Activated CD8-positive, alpha-beta memory T cell treated with anti-CD3 and anti-CD28 coated beads for 1 hour (primary cell): ENCODE measurements around the gene FZD1.

Source experiments
- DNase-seq, 2 donors: peaks; one replicate each; pipeline ENCODE4 v3.0.0-alpha.2; 2020; ENCODE audit warnings: low read depth in 1 of 2; ENCODE audit errors: extremely low read depth in 1 of 2

Gene FZD1

DNA sequence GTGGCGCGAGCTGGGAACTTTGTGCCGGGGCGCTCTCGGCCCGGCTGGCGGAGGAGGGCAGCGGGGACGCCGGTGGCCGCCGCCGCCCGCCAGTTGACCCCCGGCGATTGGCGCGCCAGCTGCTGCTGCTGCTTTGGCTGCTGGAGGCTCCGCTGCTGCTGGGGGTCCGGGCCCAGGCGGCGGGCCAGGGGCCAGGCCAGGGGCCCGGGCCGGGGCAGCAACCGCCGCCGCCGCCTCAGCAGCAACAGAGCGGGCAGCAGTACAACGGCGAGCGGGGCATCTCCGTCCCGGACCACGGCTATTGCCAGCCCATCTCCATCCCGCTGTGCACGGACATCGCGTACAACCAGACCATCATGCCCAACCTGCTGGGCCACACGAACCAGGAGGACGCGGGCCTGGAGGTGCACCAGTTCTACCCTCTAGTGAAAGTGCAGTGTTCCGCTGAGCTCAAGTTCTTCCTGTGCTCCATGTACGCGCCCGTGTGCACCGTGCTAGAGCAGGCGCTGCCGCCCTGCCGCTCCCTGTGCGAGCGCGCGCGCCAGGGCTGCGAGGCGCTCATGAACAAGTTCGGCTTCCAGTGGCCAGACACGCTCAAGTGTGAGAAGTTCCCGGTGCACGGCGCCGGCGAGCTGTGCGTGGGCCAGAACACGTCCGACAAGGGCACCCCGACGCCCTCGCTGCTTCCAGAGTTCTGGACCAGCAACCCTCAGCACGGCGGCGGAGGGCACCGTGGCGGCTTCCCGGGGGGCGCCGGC, 870 bp downstream of the FZD1 start:
- no peak for DNase-seq

- no peak for DNase-seq
Measured at GRCh38 chr7:91265693-91266066, 1.4 kb downstream of the FZD1 start.

GRCh38 chr7:91266067-91266688, 1.9 kb downstream of the FZD1 start:
- no peak for DNase-seq

GRCh38 chr7:91266689-91267090, 2.5 kb downstream of the FZD1 start:
- DNase-seq, result no peak

DNA sequence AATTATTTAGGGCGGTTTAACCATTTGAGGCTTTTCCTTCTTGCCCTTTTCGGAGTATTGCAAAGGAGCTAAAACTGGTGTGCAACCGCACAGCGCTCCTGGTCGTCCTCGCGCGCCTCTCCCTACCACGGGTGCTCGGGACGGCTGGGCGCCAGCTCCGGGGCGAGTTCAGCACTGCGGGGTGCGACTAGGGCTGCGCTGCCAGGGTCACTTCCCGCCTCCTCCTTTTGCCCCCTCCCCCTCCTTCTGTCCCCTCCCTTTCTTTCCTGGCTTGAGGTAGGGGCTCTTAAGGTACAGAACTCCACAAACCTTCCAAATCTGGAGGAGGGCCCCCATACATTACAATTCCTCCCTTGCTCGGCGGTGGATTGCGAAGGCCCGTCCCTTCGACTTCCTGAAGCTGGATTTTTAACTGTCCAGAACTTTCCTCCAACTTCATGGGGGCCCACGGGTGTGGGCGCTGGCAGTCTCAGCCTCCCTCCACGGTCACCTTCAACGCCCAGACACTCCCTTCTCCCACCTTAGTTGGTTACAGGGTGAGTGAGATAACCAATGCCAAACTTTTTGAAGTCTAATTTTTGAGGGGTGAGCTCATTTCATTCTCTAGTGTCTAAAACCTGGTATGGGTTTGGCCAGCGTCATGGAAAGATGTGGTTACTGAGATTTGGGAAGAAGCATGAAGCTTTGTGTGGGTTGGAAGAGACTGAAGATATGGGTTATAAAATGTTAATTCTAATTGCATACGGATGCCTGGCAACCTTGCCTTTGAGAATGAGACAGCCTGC, 3.1 kb downstream of the FZD1 start:
- DNase-seq, result no peak

DNA sequence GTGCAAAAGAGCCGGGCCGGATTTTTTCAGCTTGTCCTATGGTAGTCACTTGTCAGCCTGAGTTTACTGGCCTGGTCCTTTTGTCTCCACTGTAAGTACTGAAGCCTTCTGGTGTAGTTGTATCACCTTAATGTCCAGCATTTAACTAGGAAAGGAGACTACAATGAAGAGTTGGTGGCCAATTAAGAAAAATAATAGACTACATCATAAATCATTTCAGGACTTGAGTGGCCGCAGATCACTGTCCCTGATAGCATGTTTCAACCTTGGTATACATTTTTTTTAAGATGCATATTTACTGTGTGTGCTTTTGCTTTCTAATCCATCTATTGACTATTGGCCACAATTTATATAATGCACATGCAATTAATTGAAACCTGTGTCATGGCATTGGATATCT, 6.1 kb downstream of the FZD1 start:
- DNase-seq, result no peak

DNA sequence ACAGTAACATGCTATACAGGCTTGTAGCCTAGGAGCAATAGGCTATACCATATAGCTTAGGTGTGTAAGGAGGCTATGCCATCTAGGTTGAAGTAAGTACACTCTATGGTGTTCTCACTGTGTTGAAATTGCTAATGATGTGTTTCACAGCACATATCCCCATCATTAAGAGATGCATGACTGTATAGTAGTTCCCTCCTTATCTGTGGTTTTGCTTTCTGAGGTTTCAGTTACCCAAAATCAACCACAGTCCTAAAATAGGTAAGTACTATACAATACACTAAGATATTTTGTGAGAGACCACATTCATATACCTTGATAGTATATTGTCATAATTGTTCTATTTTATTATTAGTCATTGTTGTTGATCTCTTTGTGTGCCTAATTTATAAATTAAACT, 12.7 kb downstream of the FZD1 start:
- no peak for DNase-seq

GRCh38 chr7:91280185-91280584, 16.0 kb downstream of the FZD1 start:
- no peak for DNase-seq

DNA sequence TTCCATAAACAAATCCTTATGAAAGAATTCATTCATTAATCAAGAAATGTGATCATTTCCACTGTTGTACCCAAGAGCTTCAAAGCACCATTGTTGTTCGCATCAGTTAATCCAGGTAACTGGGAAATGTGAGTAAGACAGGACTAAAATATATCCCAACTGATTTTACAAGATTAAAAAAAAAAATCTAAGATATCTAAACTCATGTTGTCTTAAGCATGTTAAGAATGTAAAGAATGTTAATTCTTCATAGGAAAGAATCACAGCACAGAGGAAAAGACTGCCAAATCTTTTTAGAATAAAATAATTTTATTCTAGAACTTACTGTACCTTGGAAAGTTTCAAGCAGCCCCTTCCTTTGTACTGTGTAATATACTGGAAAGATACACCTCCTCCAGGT, 16.4 kb downstream of the FZD1 start:
- DNase-seq, result no peak

GRCh38 chr7:91285696-91286355, 21.6 kb downstream of the FZD1 start:
- DNase-seq, result no peak

DNA sequence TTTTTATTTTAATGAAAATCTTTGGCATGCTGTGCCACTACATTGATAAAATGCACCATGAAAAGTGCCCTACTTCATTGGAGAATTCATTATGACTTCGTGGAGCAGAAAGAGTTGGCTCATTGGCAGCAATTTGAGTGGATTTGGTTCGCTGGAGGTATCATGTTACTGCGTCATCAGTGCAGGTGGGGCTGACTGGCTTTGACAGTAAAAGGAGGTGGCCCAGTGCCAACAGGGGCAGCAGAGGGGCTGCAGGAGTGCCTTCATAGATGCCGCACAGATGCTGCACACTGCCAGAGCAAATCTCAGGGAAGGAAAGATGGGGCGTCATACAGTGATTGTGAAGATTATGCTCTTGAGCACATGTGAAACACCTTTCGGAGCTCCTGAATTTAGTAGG, 22.2 kb downstream of the FZD1 start:
- DNase-seq, result no peak

GRCh38 chr7:91287371-91288084, 23.3 kb downstream of the FZD1 start:
- DNase-seq, result no peak

GRCh38 chr7:91288208-91288824, 24.1 kb downstream of the FZD1 start:
- DNase-seq, result no peak

DNA sequence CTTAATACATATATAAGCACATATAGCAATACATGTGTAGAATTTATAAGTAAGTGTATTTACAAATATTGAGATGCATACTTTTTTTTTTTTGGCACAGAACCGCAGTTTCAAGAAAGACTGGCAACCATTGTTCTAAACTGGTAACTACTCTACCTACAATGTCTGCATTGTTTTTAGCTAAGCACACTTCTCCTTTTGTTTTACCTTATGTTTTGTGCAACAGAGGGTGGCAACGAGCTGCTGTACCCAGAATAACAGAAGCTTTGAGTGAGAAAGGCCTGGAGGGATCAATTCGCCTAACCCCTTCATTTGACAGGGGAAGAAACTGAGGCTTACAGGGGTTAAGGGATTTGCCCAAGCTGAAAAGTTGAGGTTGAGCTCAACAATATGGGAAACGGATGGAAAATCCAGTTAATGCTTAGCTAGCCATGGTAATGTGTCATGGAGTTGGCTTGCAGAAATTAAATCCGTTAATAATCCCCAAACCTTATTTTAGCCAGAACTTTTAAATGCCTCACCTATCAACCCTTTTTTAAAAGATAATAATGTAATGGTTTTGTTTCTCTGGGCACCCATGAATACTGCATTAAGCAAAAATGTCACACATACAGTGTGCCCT, 25.5 kb downstream of the FZD1 start:
- no peak for DNase-seq

DNA sequence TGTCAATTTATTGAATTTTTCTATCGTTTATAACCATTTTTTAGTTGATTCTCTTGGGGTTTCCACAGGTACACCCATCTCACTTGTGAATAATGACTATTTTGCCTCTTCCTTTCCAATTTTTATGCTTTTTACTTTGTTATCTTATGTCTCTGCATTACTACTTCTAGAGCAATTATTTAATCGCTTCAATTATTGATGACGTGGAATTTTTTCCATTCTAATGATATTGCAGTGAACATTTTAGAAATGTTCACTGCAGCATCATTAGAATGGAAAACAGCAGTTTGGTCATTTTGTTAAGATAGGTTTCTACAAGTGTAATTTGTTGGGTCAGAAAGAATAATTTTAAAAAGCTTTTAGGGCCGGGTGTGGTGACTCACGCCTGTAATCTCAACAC, 27.1 kb downstream of the FZD1 start:
- DNase-seq, result no peak

DNA sequence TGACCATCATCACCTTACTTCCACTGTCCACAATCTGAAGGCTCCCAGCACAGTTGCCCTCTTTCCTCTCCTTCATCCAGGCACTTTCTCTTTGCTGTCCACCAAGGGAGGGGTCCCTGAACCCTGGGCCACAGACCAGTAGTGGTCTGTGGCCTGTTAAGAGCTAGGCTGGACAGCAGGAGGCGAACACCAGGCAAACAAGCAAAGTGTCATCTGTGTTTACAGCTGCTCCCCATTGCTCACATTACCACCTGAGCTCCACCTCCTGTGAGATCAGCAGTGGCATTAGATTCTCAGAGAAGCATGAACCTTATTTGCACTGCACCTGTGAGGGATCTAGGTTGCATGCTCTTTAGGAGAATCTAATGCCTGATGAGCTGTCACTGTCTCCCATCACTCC, 27.7 kb downstream of the FZD1 start:
- DNase-seq, result no peak

DNA sequence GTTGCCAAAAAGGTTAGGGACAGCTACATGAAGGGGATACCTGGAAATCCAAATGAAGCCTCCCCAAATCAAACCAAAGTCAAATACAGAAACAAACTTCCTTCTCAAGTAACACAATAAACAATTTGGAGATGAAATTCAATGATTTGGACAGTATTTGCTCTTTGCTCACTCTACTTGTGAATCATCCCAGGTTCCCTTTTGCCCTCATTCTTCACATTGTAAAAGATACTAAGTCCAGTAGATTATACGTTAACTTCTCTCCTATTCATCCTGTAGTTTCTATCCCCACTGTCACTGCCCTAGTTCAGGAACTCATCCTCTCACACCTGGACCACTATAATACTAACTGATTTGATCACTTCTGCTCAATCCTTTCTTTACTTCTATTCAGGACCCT, 28.3 kb downstream of the FZD1 start:
- DNase-seq, result no peak

GRCh38 chr7:91293136-91293535, 28.9 kb downstream of the FZD1 start:
- no peak for DNase-seq

- no peak for DNase-seq
Measured at GRCh38 chr7:91293840-91294239, 29.6 kb downstream of the FZD1 start.

GRCh38 chr7:91294639-91295220, 30.5 kb downstream of the FZD1 start:
- DNase-seq, result no peak
